SK-N-SH (cell line): Measurements from ENCODE around the gene DNAJB11. TPM values are rescaled to one million over a fixed set of nuclear protein-coding genes. Genes with fewer than 3 reads are reported as not detected.

ENCODE experiments used
- CTCF ChIA-PET: fragments of 300-600, 350-600 bp; formaldehyde crosslinking; extraction: SDS; loops from one replicate; lab custom pipeline; 2021; lab: Yijun Ruan, JAX
- POLR2A ChIA-PET: fragments of 350-600 bp; sonication (Branson Sonifier 250); formaldehyde crosslinking; extraction: SDS; loops from one replicate; lab custom pipeline; 2020; ENCODE audit warnings: antibody characterized with exemption, inconsistent platforms; lab: Yijun Ruan, JAX
- DNase-seq: peaks from one replicate; pipeline ENCODE4 v3.0.0; 2012
- H2AFZ ChIP-seq: fragments of 200-600 bp; sonication (generic); 2 replicates; pipeline ENCODE4 v1.8.1; 2016; ENCODE audit warnings: antibody characterized with exemption, mild to moderate bottlenecking, low read depth
- H3F3A ChIP-seq: fragments of 200-600 bp; sonication (generic); replicated peaks from 2 replicates; pipeline ENCODE3; 2016; ENCODE audit warnings: antibody characterized with exemption, mild to moderate bottlenecking; ENCODE audit not compliant: insufficient read depth
- H3K27ac ChIP-seq, 2 experiments: fragments of 200-500 bp in 1 of 2; fragments of 200-600 bp in 1 of 2; sonication (Bioruptor generic) in 1 of 2; sonication (generic), shearing (Covaris generic) in 1 of 2; 2 replicates each; pipeline versions ENCODE4 v1.5.1 to v1.6.1; 2014 to 2016; ENCODE audit warnings: low read depth in 2 of 2, inconsistent platforms in 1 of 2, low read length in 1 of 2, mild to moderate bottlenecking in 1 of 2, mixed read lengths in 1 of 2
- H3K27me3 ChIP-seq: fragments of 200-600 bp; sonication (generic), shearing (Covaris generic); 2 replicates; pipeline ENCODE4 v1.6.1; 2016; ENCODE audit warnings: mixed run types; ENCODE audit not compliant: insufficient read depth
- H3K36me3 ChIP-seq, 2 experiments: fragments of 200-500 bp in 1 of 2; fragments of 200-600 bp in 1 of 2; sonication (Bioruptor generic) in 1 of 2; sonication (generic) in 1 of 2; replicated peaks in 1 of 2; 2 replicates each; pipeline versions ENCODE3 to v1.5.1; 2014 to 2016; ENCODE audit warnings: low read length in 1 of 2, mild to moderate bottlenecking in 1 of 2; ENCODE audit not compliant: insufficient read depth in 2 of 2, control insufficient read depth in 1 of 2
- H3K4me1 ChIP-seq, 2 experiments: fragments of 200-500 bp in 1 of 2; fragments of 200-600 bp in 1 of 2; sonication (Bioruptor generic) in 1 of 2; sonication (generic), shearing (Covaris generic) in 1 of 2; 2 replicates each; pipeline versions ENCODE4 v1.5.1 to v1.6.1; 2014 to 2016; ENCODE audit warnings: low read depth in 1 of 2, low read length in 1 of 2, mixed run types in 1 of 2; ENCODE audit not compliant: insufficient read depth in 2 of 2, control insufficient read depth in 1 of 2
- H3K4me2 ChIP-seq: fragments of 200-600 bp; sonication (generic), shearing (Covaris generic); 2 replicates; pipeline ENCODE4 v1.6.1; 2017; ENCODE audit warnings: mixed run types
- H3K4me3 ChIP-seq, 2 experiments: fragments of 200-500 bp in 1 of 2; fragments of 200-600 bp in 1 of 2; sonication (Bioruptor generic) in 1 of 2; sonication (generic), shearing (Covaris generic) in 1 of 2; 2 replicates each; pipeline versions ENCODE4 v1.5.1 to v1.8.1; 2014 to 2016; ENCODE audit warnings: low read depth in 2 of 2, inconsistent platforms in 1 of 2, low read length in 1 of 2, mild to moderate bottlenecking in 1 of 2, mixed read lengths in 1 of 2, moderate library complexity in 1 of 2
- H3K79me2 ChIP-seq: fragments of 200-600 bp; sonication (generic); 2 replicates; pipeline ENCODE4 v1.8.1; 2017; ENCODE audit warnings: mild to moderate bottlenecking; ENCODE audit not compliant: insufficient read depth
- H3K9ac ChIP-seq: fragments of 200-600 bp; sonication (generic); 2 replicates; pipeline ENCODE4 v1.6.1; 2017; ENCODE audit warnings: mixed run types
- H3K9me2 ChIP-seq: fragments of 200-600 bp; sonication (generic); 2 replicates; pipeline ENCODE4 v1.6.1; 2017; ENCODE audit warnings: mixed run types
- H3K9me3 ChIP-seq: fragments of 200-600 bp; sonication (generic); 2 replicates; pipeline ENCODE4 v1.6.1; 2017; ENCODE audit warnings: mixed run types, mild to moderate bottlenecking, moderate library complexity
- H4K20me1 ChIP-seq: fragments of 200-600 bp; sonication (generic); 2 replicates; pipeline ENCODE4 v1.6.1; 2017; ENCODE audit warnings: mild to moderate bottlenecking, mixed run types; ENCODE audit not compliant: insufficient read depth
- EP300 ChIP-seq, 2 experiments: IDR thresholded peaks; 2 replicates each; pipeline versions ENCODE4 v1.4.0 to v1.6.1; 2012; ENCODE audit warnings: borderline replicate concordance in 1 of 2, low read depth in 1 of 2, low read length in 1 of 2
- FOSL2 ChIP-seq: IDR thresholded peaks from 2 replicates; pipeline ENCODE4 v1.4.0; 2012; ENCODE audit warnings: low read depth, mild to moderate bottlenecking, moderate library complexity, borderline replicate concordance
- GABPA ChIP-seq: IDR thresholded peaks from 2 replicates; pipeline ENCODE4 v1.4.0; 2012; ENCODE audit warnings: low read depth, mild to moderate bottlenecking
- JUND ChIP-seq: IDR thresholded peaks from 2 replicates; pipeline ENCODE4 v1.4.0; 2012
- NFIC ChIP-seq: IDR thresholded peaks from 2 replicates; pipeline ENCODE4 v1.4.0; 2012; ENCODE audit warnings: borderline replicate concordance
- RCOR1 ChIP-seq: fragments of 150-350 bp; IDR thresholded peaks from 2 replicates; pipeline ENCODE4 v1.6.1; 2017; ENCODE audit warnings: antibody characterized with exemption, low read length
- RFX5 ChIP-seq: IDR thresholded peaks from 2 replicates; pipeline ENCODE4 v1.6.1; 2012; ENCODE audit warnings: mild to moderate bottlenecking, improper control_type of control experiment, low read length
- RXRA ChIP-seq: IDR thresholded peaks from 2 replicates; pipeline ENCODE4 v1.4.0; 2012; ENCODE audit warnings: low read depth, mild to moderate bottlenecking, borderline replicate concordance
- SMC3 ChIP-seq: IDR thresholded peaks from 2 replicates; pipeline ENCODE4 v1.6.1; 2012; ENCODE audit warnings: low read depth, low read length, improper control_type of control experiment
- TAF1 ChIP-seq: IDR thresholded peaks from 2 replicates; pipeline ENCODE4 v1.6.1; 2012; ENCODE audit warnings: low read depth, mild to moderate bottlenecking, low read length, moderate library complexity, borderline replicate concordance
- TEAD4 ChIP-seq: IDR thresholded peaks from 2 replicates; pipeline ENCODE4 v1.4.0; 2012; ENCODE audit warnings: mild to moderate bottlenecking, borderline replicate concordance; ENCODE audit not compliant: insufficient read depth
- YY1 ChIP-seq: IDR thresholded peaks from 2 replicates; pipeline ENCODE4 v1.4.0; 2012; ENCODE audit warnings: low read depth, mild to moderate bottlenecking
- WGBS: methylation state at CpG from one replicate; pipeline ENCODE4 v1.1.6; 2017; ENCODE audit warnings: low lambda C conversion rate; 5-methylcytosine and 5-hydroxymethylcytosine counted together
- polyA plus RNA-seq, 3 experiments: library from polyadenylated mRNA; depleted of rRNA; stranded (reverse); fragments of >200 nt; gene quantifications; 2 replicates each; pipeline ENCODE4 v1.2.3, GENCODE V29; 2012
- TF ChIP-seq, protein P1 (sequence below): IDR thresholded peaks from 2 replicates; pipeline ENCODE4 v1.6.1; 2012; ENCODE audit warnings: mild to moderate bottlenecking, low read depth, low read length, moderate library complexity
- TF ChIP-seq, protein P2 (sequence below): fragments of 150-350 bp; IDR thresholded peaks from 2 replicates; pipeline ENCODE4 v1.6.1; 2016; ENCODE audit warnings: mild to moderate bottlenecking, low read depth, low read length

The DNAJB11 gene
- polyA plus RNA-seq, 1 of the 3 experiments (the other 2 are of a cell fraction) = 33.3 TPM

DNA sequence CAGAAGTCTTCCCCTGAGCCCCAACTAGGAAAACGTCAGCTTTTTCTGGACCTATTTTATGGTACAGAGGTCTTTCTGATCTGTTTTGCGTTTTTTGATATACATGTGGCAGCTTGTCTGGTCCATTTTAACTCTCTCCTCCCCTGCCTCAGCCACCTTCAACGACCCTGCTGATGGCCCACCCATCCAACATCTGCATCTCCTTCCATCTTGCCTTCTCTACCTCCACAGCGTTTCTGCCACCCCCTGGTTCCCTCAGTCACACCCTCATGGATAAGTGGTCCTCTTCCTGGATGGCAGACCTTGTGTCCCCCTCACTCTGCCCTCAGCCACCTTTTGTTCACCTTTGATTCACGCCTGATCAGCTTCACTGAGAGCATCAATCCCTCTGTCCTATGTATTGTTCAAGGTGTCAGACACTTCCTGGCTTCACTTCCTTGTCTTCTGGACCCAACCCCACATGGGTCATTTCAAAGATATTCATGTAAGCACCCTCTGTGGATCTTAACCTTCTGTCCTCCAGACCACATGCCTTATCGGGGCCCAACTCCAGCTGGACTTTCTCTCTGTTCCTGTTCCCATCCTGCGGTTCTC lies 55.8 kb downstream of the DNAJB11 start (continued):
- TF ChIP-seq, protein P1, sequence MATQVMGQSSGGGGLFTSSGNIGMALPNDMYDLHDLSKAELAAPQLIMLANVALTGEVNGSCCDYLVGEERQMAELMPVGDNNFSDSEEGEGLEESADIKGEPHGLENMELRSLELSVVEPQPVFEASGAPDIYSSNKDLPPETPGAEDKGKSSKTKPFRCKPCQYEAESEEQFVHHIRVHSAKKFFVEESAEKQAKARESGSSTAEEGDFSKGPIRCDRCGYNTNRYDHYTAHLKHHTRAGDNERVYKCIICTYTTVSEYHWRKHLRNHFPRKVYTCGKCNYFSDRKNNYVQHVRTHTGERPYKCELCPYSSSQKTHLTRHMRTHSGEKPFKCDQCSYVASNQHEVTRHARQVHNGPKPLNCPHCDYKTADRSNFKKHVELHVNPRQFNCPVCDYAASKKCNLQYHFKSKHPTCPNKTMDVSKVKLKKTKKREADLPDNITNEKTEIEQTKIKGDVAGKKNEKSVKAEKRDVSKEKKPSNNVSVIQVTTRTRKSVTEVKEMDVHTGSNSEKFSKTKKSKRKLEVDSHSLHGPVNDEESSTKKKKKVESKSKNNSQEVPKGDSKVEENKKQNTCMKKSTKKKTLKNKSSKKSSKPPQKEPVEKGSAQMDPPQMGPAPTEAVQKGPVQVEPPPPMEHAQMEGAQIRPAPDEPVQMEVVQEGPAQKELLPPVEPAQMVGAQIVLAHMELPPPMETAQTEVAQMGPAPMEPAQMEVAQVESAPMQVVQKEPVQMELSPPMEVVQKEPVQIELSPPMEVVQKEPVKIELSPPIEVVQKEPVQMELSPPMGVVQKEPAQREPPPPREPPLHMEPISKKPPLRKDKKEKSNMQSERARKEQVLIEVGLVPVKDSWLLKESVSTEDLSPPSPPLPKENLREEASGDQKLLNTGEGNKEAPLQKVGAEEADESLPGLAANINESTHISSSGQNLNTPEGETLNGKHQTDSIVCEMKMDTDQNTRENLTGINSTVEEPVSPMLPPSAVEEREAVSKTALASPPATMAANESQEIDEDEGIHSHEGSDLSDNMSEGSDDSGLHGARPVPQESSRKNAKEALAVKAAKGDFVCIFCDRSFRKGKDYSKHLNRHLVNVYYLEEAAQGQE = no peak
- TF ChIP-seq, all 33 proteins: peak for 0

DNA sequence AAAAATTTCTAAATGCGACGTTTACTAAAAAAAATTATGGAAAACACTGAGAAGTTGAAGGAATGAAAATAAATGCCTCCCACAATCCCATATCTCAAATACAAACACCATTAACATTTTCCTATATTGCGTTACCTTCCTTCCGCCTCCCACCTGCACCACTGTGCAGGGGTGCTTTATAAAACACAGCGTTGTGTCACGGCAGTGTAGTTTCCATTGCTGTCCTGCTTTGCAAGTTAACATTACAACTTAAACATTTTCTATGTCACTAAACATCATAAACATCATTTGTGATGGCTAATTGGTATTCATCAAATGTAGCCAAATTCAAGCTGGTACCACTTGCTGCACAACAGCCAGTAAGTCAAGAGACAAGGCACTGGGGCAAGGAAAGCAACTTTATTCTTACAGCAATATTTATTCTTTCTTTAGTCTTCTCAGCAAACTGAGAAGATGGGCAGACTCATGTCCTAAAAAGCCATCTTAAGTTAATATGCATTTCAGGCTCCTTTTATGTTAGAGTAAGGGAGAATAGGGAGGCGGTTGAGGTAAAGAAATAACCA lies 57.4 kb downstream of the DNAJB11 start:
- H3K9me2 ChIP-seq = no peaks in the 10 kb centered on the region
- H3K9me3 ChIP-seq = no peaks in the 10 kb centered on the region
- H3K27me3 ChIP-seq = no peaks in the 10 kb centered on the region; the same call in 1 of the 2 replicates
- ChIA-PET CTCF (interaction anchor here (2.0 kb wide), 1 partner anchor 13 kb away, joined by 6 read pairs; no protein-coding TSS in a partner anchor), POLR2A (no interaction called here)
- TF ChIP-seq YY1 (no peak), GABPA (no peak), EP300 (IDR thresholded peaks at IDR 0.05; ENCODE audit: borderline replicate concordance in 1 of 2, low read depth in 1 of 2, low read length in 1 of 2) (no peak), TAF1 (no peak), RXRA (no peak), SMC3 (no peak), RCOR1 (no peak), JUND (no peak), TEAD4 (no peak)
- 64% methylated on average over 7 of the region's 7 CpGs for WGBS
- H3K36me3 ChIP-seq = no peaks in the 10 kb centered on the region
- no peak overlapping the region for H2AFZ ChIP-seq
- DNase-seq = no peak
- H3K4me3 ChIP-seq = no peak overlapping the region
- no peaks in the 10 kb centered on the region for H3K4me1 ChIP-seq
- no peaks in the 10 kb centered on the region for H4K20me1 ChIP-seq
- no peak overlapping the region for H3K9ac ChIP-seq
- no peaks in the 10 kb centered on the region for H3F3A ChIP-seq
- H3K79me2 ChIP-seq = no peaks in the 10 kb centered on the region
- no peak overlapping the region for H3K27ac ChIP-seq
- H3K4me2 ChIP-seq = no peak overlapping the region

DNA sequence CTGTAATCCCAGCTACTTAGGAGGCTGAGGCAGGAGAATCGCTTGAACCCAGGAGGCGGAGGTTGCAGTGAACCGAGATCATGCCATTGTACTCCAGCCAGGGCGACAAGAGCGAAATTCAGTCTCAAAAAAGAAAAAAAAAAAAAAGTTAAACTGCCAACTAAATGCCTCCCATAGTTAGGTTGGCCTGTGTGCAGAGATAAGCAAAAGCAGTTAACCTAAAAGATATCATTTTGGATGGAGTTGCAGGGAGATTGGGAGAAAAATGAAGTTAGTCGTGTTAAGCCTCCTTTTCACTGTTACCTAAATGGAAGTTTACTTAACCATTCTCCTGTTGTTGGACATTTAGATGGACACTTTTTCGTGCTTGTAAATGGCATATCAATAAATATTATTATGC lies 58.2 kb downstream of the DNAJB11 start:
- WGBS = 44% methylated on average over 7 of the region's 7 CpGs
- Histone ChIP-seq H3K9me3 (no peaks in the 10 kb centered on the region), H3K9ac (no peak overlapping the region), H3K4me2 (no peak overlapping the region), H3K4me1 (no peaks in the 10 kb centered on the region), H3K27me3 (no peaks in the 10 kb centered on the region; the same call in 1 of the 2 replicates), H3K36me3 (no peaks in the 10 kb centered on the region), H3K9me2 (no peaks in the 10 kb centered on the region), H2AFZ (no peak overlapping the region), H3K4me3 (no peak overlapping the region), H3K27ac (no peak overlapping the region), H3K79me2 (no peaks in the 10 kb centered on the region), H3F3A (no peaks in the 10 kb centered on the region), H4K20me1 (no peaks in the 10 kb centered on the region)
- CTCF ChIA-PET = interaction anchor here (2.0 to 3.4 kb wide), 2 partner anchors 11 to 14 kb away, joined by 6 to 16 read pairs; no protein-coding TSS in a partner anchor
- DNase-seq = no peak
- POLR2A ChIA-PET = no interaction called here
- TF ChIP-seq FOSL2 = no peak
- no peak for TF ChIP-seq RFX5
- TF ChIP-seq, protein P2, sequence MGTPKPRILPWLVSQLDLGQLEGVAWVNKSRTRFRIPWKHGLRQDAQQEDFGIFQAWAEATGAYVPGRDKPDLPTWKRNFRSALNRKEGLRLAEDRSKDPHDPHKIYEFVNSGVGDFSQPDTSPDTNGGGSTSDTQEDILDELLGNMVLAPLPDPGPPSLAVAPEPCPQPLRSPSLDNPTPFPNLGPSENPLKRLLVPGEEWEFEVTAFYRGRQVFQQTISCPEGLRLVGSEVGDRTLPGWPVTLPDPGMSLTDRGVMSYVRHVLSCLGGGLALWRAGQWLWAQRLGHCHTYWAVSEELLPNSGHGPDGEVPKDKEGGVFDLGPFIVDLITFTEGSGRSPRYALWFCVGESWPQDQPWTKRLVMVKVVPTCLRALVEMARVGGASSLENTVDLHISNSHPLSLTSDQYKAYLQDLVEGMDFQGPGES = no peak
- TF ChIP-seq, protein P1 = no peak
- TF ChIP-seq NFIC = no peak
